Stimulated activated naive CD8-positive, alpha-beta T cell treated with anti-CD3 and anti-CD28 coated beads, Interleukin-15, amount 100 ng/mL, for 72 hours (primary cell): ENCODE data around the gene NFIB.

ENCODE experiments used
- ATAC-seq: fragments of 150-1000 bp; cut with Tn5 transposase; 2 replicates; pipeline ENCODE4 v1.10.0; 2021; ENCODE audit warnings: mild to moderate bottlenecking, moderate library complexity
- DNase-seq, 2 donors: peaks; one replicate each; pipeline ENCODE4 v3.0.0; 2021 to 2022
- H3K27ac Mint-ChIP-seq, 2 donors: one replicate each; pipeline ENCODE4 v1.8.0; 2022; ENCODE audit warnings: mild to moderate bottlenecking in 2 of 2, mixed read lengths in 2 of 2, moderate library complexity in 2 of 2
- H3K27me3 Mint-ChIP-seq: one replicate; pipeline ENCODE4 v1.8.0; 2022; ENCODE audit warnings: mixed read lengths
- H3K4me1 Mint-ChIP-seq: one replicate; pipeline ENCODE4 v1.8.0; 2022; ENCODE audit warnings: mild to moderate bottlenecking, mixed read lengths
- H3K4me3 Mint-ChIP-seq, 2 donors: one replicate each; pipeline ENCODE4 v1.8.0; 2022; ENCODE audit warnings: mild to moderate bottlenecking in 2 of 2, mixed read lengths in 2 of 2, moderate library complexity in 1 of 2
- H3K9me3 Mint-ChIP-seq, 2 donors: one replicate each; pipeline ENCODE4 v1.8.0; 2022; ENCODE audit warnings: mixed read lengths in 2 of 2

NFIB gene

GRCh38 chr9:14336244-14336643, 22.3 kb upstream of the NFIB start:
- Mint-ChIP-seq H3K27ac (no peak overlapping the region), H3K27me3 (peaks cover 39% of the 10 kb centered on the region), H3K4me3 (no peak overlapping the region), H3K4me1 (no peaks in the 10 kb centered on the region), H3K9me3 (no peaks in the 10 kb centered on the region)
- no peak for DNase-seq
- no peak for ATAC-seq

- Mint-ChIP-seq H3K9me3 (no peaks in the 10 kb centered on the region), H3K27ac (no peak overlapping the region), H3K4me1 (no peaks in the 10 kb centered on the region), H3K27me3 (peaks cover 42% of the 10 kb centered on the region), H3K4me3 (no peak overlapping the region)
- DNase-seq: no peak
- no peak for ATAC-seq
Measured at GRCh38 chr9:14331120-14331519, 17.2 kb upstream of the NFIB start.

GRCh38 chr9:14327036-14327435, 13.1 kb upstream of the NFIB start:
- no peak for ATAC-seq
- no peak for DNase-seq
- Mint-ChIP-seq H3K27me3 (peaks cover 37% of the 10 kb centered on the region), H3K9me3 (no peaks in the 10 kb centered on the region), H3K27ac (no peak overlapping the region), H3K4me3 (no peak overlapping the region), H3K4me1 (peaks cover 11% of the 10 kb centered on the region)

- ATAC-seq: peak; percentile 82
- peak in 1 of 2 donors; percentile 43 for DNase-seq
- Mint-ChIP-seq H3K27ac (no peak overlapping the region), H3K4me3 (no peak overlapping the region), H3K9me3 (no peaks in the 10 kb centered on the region), H3K27me3 (peaks cover 44% of the 10 kb centered on the region), H3K4me1 (peaks cover 18% of the 10 kb centered on the region)
Measured at GRCh38 chr9:14326264-14326826, 12.4 kb upstream of the NFIB start.

- peaks cover 56% of the 10 kb centered on the region for H3K27me3 Mint-ChIP-seq
- no peak overlapping the region for H3K27ac Mint-ChIP-seq
- no peak for ATAC-seq
- no peak overlapping the region for H3K4me3 Mint-ChIP-seq
- no peak for DNase-seq
- H3K9me3 Mint-ChIP-seq: no peaks in the 10 kb centered on the region
- peaks cover 30% of the 10 kb centered on the region for H3K4me1 Mint-ChIP-seq
Measured at GRCh38 chr9:14325147-14325546, 11.2 kb upstream of the NFIB start.

GRCh38 chr9:14323985-14324650, 10.2 kb upstream of the NFIB start:
- Mint-ChIP-seq H3K27ac (no peak overlapping the region), H3K27me3 (peaks cover 52% of the 10 kb centered on the region), H3K9me3 (no peaks in the 10 kb centered on the region), H3K4me3 (no peak overlapping the region), H3K4me1 (peaks cover 31% of the 10 kb centered on the region)
- no peak for ATAC-seq
- no peak for DNase-seq

GRCh38 chr9:14323083-14323971, 9.4 kb upstream of the NFIB start:
- DNase-seq: no peak
- H3K27ac Mint-ChIP-seq: peak overlapping the region; percentile 35 to 80
- peaks cover 31% of the 10 kb centered on the region for H3K4me1 Mint-ChIP-seq
- H3K9me3 Mint-ChIP-seq: no peaks in the 10 kb centered on the region
- no peak for ATAC-seq
- peaks cover 56% of the 10 kb centered on the region for H3K27me3 Mint-ChIP-seq
- peak overlapping the region; percentile 85 to 90 for H3K4me3 Mint-ChIP-seq

- Mint-ChIP-seq H3K4me1 (peaks cover 33% of the 10 kb centered on the region), H3K4me3 (peak overlapping the region; percentile 85 to 90), H3K27ac (peak overlapping the region; percentile 35 to 80), H3K27me3 (peaks cover 54% of the 10 kb centered on the region), H3K9me3 (no peaks in the 10 kb centered on the region)
- ATAC-seq (peak; percentile 87), DNase-seq (peak; percentile 76 to 81)
Measured at GRCh38 chr9:14322211-14323082, 8.5 kb upstream of the NFIB start.

GRCh38 chr9:14321517-14322130, 7.7 kb upstream of the NFIB start:
- DNase-seq: no peak
- H3K27ac Mint-ChIP-seq: peak overlapping the region in 1 of 2 donors; percentile 57

GRCh38 chr9:14320271-14321181, 6.6 kb upstream of the NFIB start:
- H3K4me3 Mint-ChIP-seq: peak overlapping the region; percentile 1 to 85
- DNase-seq (no peak), ATAC-seq (no peak)
- no peaks in the 10 kb centered on the region for H3K9me3 Mint-ChIP-seq
- H3K27ac Mint-ChIP-seq: no peak overlapping the region
- peaks cover 51% of the 10 kb centered on the region for H3K4me1 Mint-ChIP-seq
- peaks cover 68% of the 10 kb centered on the region for H3K27me3 Mint-ChIP-seq

More at GRCh38 chr9:14321517-14322130, 7.7 kb upstream of the NFIB start:
- H3K27me3 Mint-ChIP-seq: peaks cover 57% of the 10 kb centered on the region
- peak overlapping the region; percentile 85 to 90 for H3K4me3 Mint-ChIP-seq
- peaks cover 41% of the 10 kb centered on the region for H3K4me1 Mint-ChIP-seq
- no peak for ATAC-seq
- H3K9me3 Mint-ChIP-seq: no peaks in the 10 kb centered on the region

- Mint-ChIP-seq H3K9me3 (no peaks in the 10 kb centered on the region), H3K27ac (no peak overlapping the region), H3K27me3 (peaks cover 78% of the 10 kb centered on the region), H3K4me3 (no peak overlapping the region), H3K4me1 (peaks cover 58% of the 10 kb centered on the region)
- no peak for DNase-seq
- no peak for ATAC-seq
Measured at GRCh38 chr9:14318934-14319580, 5.1 kb upstream of the NFIB start.

GRCh38 chr9:14318361-14318760, 4.4 kb upstream of the NFIB start:
- Mint-ChIP-seq H3K27me3 (peaks cover 83% of the 10 kb centered on the region), H3K4me3 (no peak overlapping the region), H3K9me3 (no peaks in the 10 kb centered on the region), H3K4me1 (peaks cover 63% of the 10 kb centered on the region), H3K27ac (no peak overlapping the region)
- ATAC-seq (no peak), DNase-seq (no peak)

GRCh38 chr9:14317667-14318320, 3.9 kb upstream of the NFIB start:
- H3K9me3 Mint-ChIP-seq: no peaks in the 10 kb centered on the region
- DNase-seq (no peak), ATAC-seq (no peak)
- peaks cover 83% of the 10 kb centered on the region for H3K27me3 Mint-ChIP-seq
- H3K27ac Mint-ChIP-seq: no peak overlapping the region
- H3K4me1 Mint-ChIP-seq: peaks cover 63% of the 10 kb centered on the region
- H3K4me3 Mint-ChIP-seq: no peak overlapping the region
